MM.1S (cell line): Measurements from ENCODE around the gene DIPK1B.

Experiments
- CTCF ChIP-seq: fragments of 300-600 bp; sonication (generic); IDR thresholded peaks from 2 replicates; pipeline ENCODE4 v1.5.1; 2016; ENCODE audit warnings: antibody characterized with exemption, low read length, mixed read lengths
- EZH2phosphoT487 ChIP-seq: fragments of 300-600 bp; sonication (generic); IDR thresholded peaks from 2 replicates; pipeline ENCODE4 v1.6.1; 2018; ENCODE audit warnings: antibody characterized with exemption, low read length

- TF ChIP-seq CTCF (no peak), EZH2phosphoT487 (no peak)
These were observed at the start of gene DIPK1B for GRCh38 chr9:136711751-136712689.
